Endothelial cell of umbilical vein (primary cell): ENCODE data around the gene FOXJ3. TPM values are rescaled to one million over a fixed set of nuclear protein-coding genes. Genes with fewer than 3 reads are reported as not detected.

ENCODE experiments used
- BruUV-seq: library from RNA; stranded (reverse); fragments of 400-500 nt; replicated peaks from 2 replicates; lab custom pipeline; 2021; lab: Mats Ljungman, UMichigan
- CTCF ChIA-PET: fragments of 300-600, 350-600 bp; sonication (Branson Sonifier 250); formaldehyde crosslinking; loops from one replicate; lab custom pipeline; 2021; ENCODE audit warnings: antibody characterized with exemption, inconsistent platforms; lab: Charles Lee
- POLR2A ChIA-PET: fragments of 300-600, 350-600 bp; sonication (Branson Sonifier 250); formaldehyde crosslinking; loops from one replicate; lab custom pipeline; 2021; ENCODE audit warnings: antibody characterized with exemption, inconsistent platforms; lab: Charles Lee
- DNase-seq: peaks from one replicate; pipeline ENCODE4 v3.0.0-alpha.2; 2011; ENCODE audit warnings: low read depth, low spot score
- FAIRE-seq: peaks from 2 replicates; lab custom pipeline; 2011; peaks lifted over from hg19 to GRCh38; lab: Jason Lieb, UNC
- H2AFZ ChIP-seq: 2 replicates; pipeline ENCODE4 v1.6.0; 2012; ENCODE audit warnings: low read depth, low read length, control low read depth, inconsistent platforms
- H3K27ac ChIP-seq: 2 replicates; pipeline ENCODE4 v1.5.1; 2011; ENCODE audit warnings: low read depth, mild to moderate bottlenecking, control low read depth, low read length, moderate library complexity; ENCODE audit not compliant: insufficient read depth
- H3K27me3 ChIP-seq, 2 experiments: 2 replicates each; pipeline versions ENCODE4 v1.6.0 to v1.6.1; 2011; ENCODE audit warnings: low read length in 2 of 2, mixed read lengths in 1 of 2; ENCODE audit not compliant: control insufficient read depth in 2 of 2, insufficient read depth in 2 of 2
- H3K36me3 ChIP-seq, 2 experiments: 2 replicates in 1 of 2; 3 replicates in 1 of 2; pipeline ENCODE4 v1.5.1; 2011; ENCODE audit warnings: low read length in 2 of 2, mild to moderate bottlenecking in 1 of 2, moderate library complexity in 1 of 2; ENCODE audit not compliant: control insufficient read depth in 2 of 2, insufficient read depth in 2 of 2; ENCODE audit errors: extremely low read depth in 1 of 2
- H3K4me1 ChIP-seq: 3 replicates; pipeline ENCODE4 v1.5.1; 2011; ENCODE audit warnings: mild to moderate bottlenecking, low read length; ENCODE audit not compliant: control insufficient read depth, insufficient read depth; ENCODE audit errors: extremely low read depth
- H3K4me2 ChIP-seq: 2 replicates; pipeline ENCODE4 v1.6.1; 2011; ENCODE audit warnings: low read length, control low read depth, mixed read lengths; ENCODE audit not compliant: insufficient read depth
- H3K4me3 ChIP-seq, 3 experiments: fragments of 200-600 bp in 1 of 3; sonication (generic), shearing (Covaris generic) in 1 of 3; replicated peaks in 1 of 3; 2 replicates each; pipeline ENCODE4 v1.5.1; 2011 to 2016; ENCODE audit warnings: control low read depth in 3 of 3, low read length in 3 of 3, mild to moderate bottlenecking in 2 of 3, inconsistent platforms in 1 of 3, low read depth in 1 of 3, moderate library complexity in 1 of 3; ENCODE audit not compliant: insufficient read depth in 1 of 3
- H3K79me2 ChIP-seq: 2 replicates; pipeline ENCODE4 v1.6.0; 2012; ENCODE audit warnings: low read length, inconsistent platforms; ENCODE audit not compliant: control insufficient read depth, insufficient read depth
- H3K9ac ChIP-seq: replicated peaks from 2 replicates; pipeline ENCODE3; 2011; ENCODE audit warnings: low read length, control low read depth; ENCODE audit not compliant: insufficient read depth; ENCODE audit errors: extremely low read depth
- H3K9me1 ChIP-seq: replicated peaks from 3 replicates; pipeline ENCODE4 v1.6.0; 2011; ENCODE audit warnings: mild to moderate bottlenecking, low read length; ENCODE audit not compliant: control insufficient read depth, insufficient read depth; ENCODE audit errors: extremely low read depth
- H3K9me3 ChIP-seq: replicated peaks from 2 replicates; pipeline ENCODE4 v1.5.1; 2012; ENCODE audit warnings: low read length, inconsistent platforms; ENCODE audit not compliant: control insufficient read depth, insufficient read depth
- H4K20me1 ChIP-seq: replicated peaks from 2 replicates; pipeline ENCODE3; 2011; ENCODE audit warnings: mild to moderate bottlenecking, low read length; ENCODE audit not compliant: control insufficient read depth, insufficient read depth; ENCODE audit errors: extremely low read depth
- CTCF ChIP-seq, 2 donors: IDR thresholded peaks; 1 replicate in 1 of 2; 2 replicates in 1 of 2; pipeline ENCODE4 v1.5.1; 2011; ENCODE audit warnings: low read length in 2 of 2, mild to moderate bottlenecking in 2 of 2, moderate library complexity in 2 of 2, control low read depth in 1 of 2, inconsistent platforms in 1 of 2, low read depth in 1 of 2; ENCODE audit not compliant: insufficient read depth in 1 of 2; ENCODE audit errors: extremely low read depth in 1 of 2
- EZH2 ChIP-seq: IDR thresholded peaks from 2 replicates; pipeline ENCODE4 v1.6.1; 2012; ENCODE audit warnings: borderline replicate concordance, low read depth, mild to moderate bottlenecking, moderate library complexity, low read length, inconsistent platforms; ENCODE audit not compliant: severe bottlenecking
- FOS ChIP-seq: IDR thresholded peaks from 2 replicates; pipeline ENCODE4 v1.6.1; 2011; ENCODE audit warnings: mild to moderate bottlenecking, low read length, moderate library complexity, borderline replicate concordance; ENCODE audit not compliant: insufficient read depth
- GATA2 ChIP-seq: IDR thresholded peaks from 2 replicates; pipeline ENCODE4 v1.7.0; 2011; ENCODE audit warnings: low read depth, mild to moderate bottlenecking, moderate library complexity, mixed read lengths, low read length; ENCODE audit not compliant: insufficient read length, insufficient read depth
- JUN ChIP-seq: IDR thresholded peaks from 2 replicates; pipeline ENCODE4 v1.6.1; 2011; ENCODE audit warnings: borderline replicate concordance, low read depth; ENCODE audit not compliant: insufficient read length, insufficient read depth
- MAX ChIP-seq: IDR thresholded peaks from 2 replicates; pipeline ENCODE4 v1.6.1; 2011; ENCODE audit not compliant: insufficient read depth, insufficient read length
- MYC ChIP-seq: IDR thresholded peaks from one replicate; pipeline ENCODE4 v1.6.1; 2011; ENCODE audit warnings: mild to moderate bottlenecking, low read depth, low read length
- POLR2A ChIP-seq: IDR thresholded peaks from 2 replicates; pipeline ENCODE4 v1.6.1; 2012; ENCODE audit warnings: low read depth, mild to moderate bottlenecking, control low read depth, low read length
- POLR2AphosphoS5 ChIP-seq: IDR thresholded peaks from 2 replicates; pipeline ENCODE4 v1.6.1; 2012; ENCODE audit warnings: low read depth, mild to moderate bottlenecking, control low read depth, low read length, moderate library complexity; ENCODE audit not compliant: insufficient read depth
- dilution Hi-C: fragments of 300-500 bp; cut with MboI; formaldehyde crosslinking; loops from one replicate; pipeline ENCODE4 v1.15.0; 2019; ENCODE audit warnings: low sequenced_read_pairs; ENCODE audit not compliant: extremely low pct_ligation_motif_present
- intact Hi-C: fragments of 100-400 bp; cut with micrococcal nuclease; formaldehyde crosslinking; loops from one replicate; pipeline ENCODE4 v1.10.0; 2022
- polyA plus RNA-seq, 4 experiments: library from polyadenylated mRNA; depleted of rRNA in 3 of 4; stranded (reverse) in 3 of 4; unstranded in 1 of 4; fragments of >200 nt; gene quantifications; 2 replicates each; pipeline versions ENCODE4 v1.2.1 to v1.2.3, GENCODE V29; 2011 to 2012; ENCODE audit warnings: missing spikeins in 1 of 4
- total RNA-seq: library from RNA; stranded (reverse); gene quantifications from 2 replicates; pipeline ENCODE4 v1.2.3, GENCODE V29; 2021

The FOXJ3 gene
- total and polyA plus RNA-seq, 2 donors (not counting 3 experiments of a cell fraction or from before 2014, with no cell fraction given), result 34.7 to 38.8 TPM

GRCh38 chr1:42372796-42373195 is 37.8 kb upstream of the FOXJ3 start:
- H3K27ac ChIP-seq, result no peak overlapping the region
- H3K36me3 ChIP-seq, result no peaks in the 10 kb centered on the region
- FAIRE-seq (no peak), DNase-seq (no peak)
- no peak overlapping the region for H3K4me3 ChIP-seq
- peaks cover 12 to 13% of the 10 kb centered on the region in 2 experiments for H3K27me3 ChIP-seq
- intact Hi-C loops, result no loop called here
- dilution Hi-C loops, result no loop called here
- no peak overlapping the region for H3K9ac ChIP-seq
- no peak for TF ChIP-seq POLR2A
- TF ChIP-seq MAX, result no peak
- no peak for TF ChIP-seq JUN
- no peak for TF ChIP-seq CTCF (IDR thresholded peaks at IDR 0.05; ENCODE audit: extremely low read depth in 1 of 2, insufficient read depth in 1 of 2, low read depth in 1 of 2, low read length in 2 of 2)
- TF ChIP-seq POLR2AphosphoS5, result no peak
- no peak for TF ChIP-seq EZH2
- TF ChIP-seq MYC, result no peak
- TF ChIP-seq GATA2, result no peak
- TF ChIP-seq FOS, result no peak
- no TSS peak for BruUV-seq
- CTCF ChIA-PET, result no interaction called here
- H2AFZ ChIP-seq, result no peak overlapping the region
- H3K4me1 ChIP-seq, result no peaks in the 10 kb centered on the region
- no peaks in the 10 kb centered on the region for H4K20me1 ChIP-seq
- H3K4me2 ChIP-seq, result no peak overlapping the region
- POLR2A ChIA-PET, result no interaction called here
- H3K79me2 ChIP-seq, result no peaks in the 10 kb centered on the region
- no peaks in the 10 kb centered on the region for H3K9me3 ChIP-seq
- no peaks in the 10 kb centered on the region for H3K9me1 ChIP-seq
